CD14-positive monocyte (primary cell): Measurements from ENCODE around the gene CC2D1A. TPM values are rescaled to one million over a fixed set of nuclear protein-coding genes. Genes with fewer than 3 reads are reported as not detected.

Experiments
- DNase-seq, 3 donors: peaks; one replicate each; pipeline ENCODE4 v3.0.0-alpha.2; 2011 to 2022
- H2AFZ ChIP-seq: 2 replicates; pipeline ENCODE4 v1.6.0; 2012; ENCODE audit warnings: mild to moderate bottlenecking, low read depth, low read length, inconsistent platforms; ENCODE audit not compliant: insufficient read depth, poor library complexity, severe bottlenecking
- H3K27ac ChIP-seq, 2 donors: 1 replicate in 1 of 2; 2 replicates in 1 of 2; pipeline ENCODE4 v1.5.1; 2012 to 2013; ENCODE audit warnings: low read length in 2 of 2, control low read depth in 1 of 2, inconsistent platforms in 1 of 2, low read depth in 1 of 2, mild to moderate bottlenecking in 1 of 2
- H3K27me3 ChIP-seq, 2 donors: one replicate each; pipeline versions ENCODE4 v1.6.0 to v1.6.1; 2011 to 2013; ENCODE audit warnings: low read length in 2 of 2; ENCODE audit not compliant: control insufficient read depth in 2 of 2, insufficient read depth in 2 of 2
- H3K36me3 ChIP-seq, 2 donors: replicated peaks in 1 of 2; 1 replicate in 1 of 2; 2 replicates in 1 of 2; pipeline versions ENCODE4 v1.5.1 to v1.6.1; 2012 to 2013; ENCODE audit warnings: low read length in 2 of 2, control low read depth in 1 of 2, inconsistent platforms in 1 of 2, mild to moderate bottlenecking in 1 of 2; ENCODE audit not compliant: insufficient read depth in 2 of 2, control insufficient read depth in 1 of 2
- H3K4me1 ChIP-seq, 2 donors: 1 replicate in 1 of 2; 2 replicates in 1 of 2; pipeline versions ENCODE4 v1.5.1 to v1.6.1; 2012 to 2013; ENCODE audit warnings: low read length in 2 of 2, control low read depth in 1 of 2, inconsistent platforms in 1 of 2, mild to moderate bottlenecking in 1 of 2, moderate library complexity in 1 of 2; ENCODE audit not compliant: insufficient read depth in 2 of 2, control insufficient read depth in 1 of 2
- H3K4me2 ChIP-seq: replicated peaks from 2 replicates; pipeline ENCODE3; 2012; ENCODE audit warnings: low read length, moderate library complexity, mild to moderate bottlenecking; ENCODE audit not compliant: poor library complexity, severe bottlenecking; ENCODE audit errors: extremely low read depth
- H3K4me3 ChIP-seq, 3 experiments: fragments of 200-600 bp in 1 of 3; sonication (generic) in 1 of 3; replicated peaks in 1 of 3; 1 replicate in 2 of 3; 2 replicates in 1 of 3; pipeline ENCODE4 v1.5.1; 2011 to 2013; ENCODE audit warnings: low read length in 3 of 3, mild to moderate bottlenecking in 3 of 3, control low read depth in 2 of 3, low read depth in 2 of 3, inconsistent platforms in 1 of 3, moderate library complexity in 1 of 3
- H3K79me2 ChIP-seq: 2 replicates; pipeline ENCODE4 v1.6.0; 2012; ENCODE audit warnings: mild to moderate bottlenecking, control low read depth, inconsistent platforms, low read length, moderate library complexity; ENCODE audit not compliant: insufficient read depth
- H3K9ac ChIP-seq: 2 replicates; pipeline ENCODE4 v1.6.0; 2017; ENCODE audit warnings: low read length, mild to moderate bottlenecking; ENCODE audit not compliant: insufficient read depth, poor library complexity, severe bottlenecking
- H3K9me3 ChIP-seq, 2 donors: replicated peaks in 1 of 2; 1 replicate in 1 of 2; 2 replicates in 1 of 2; pipeline versions ENCODE4 v1.5.1 to v1.6.1; 2012 to 2013; ENCODE audit warnings: low read length in 2 of 2, control low read depth in 1 of 2; ENCODE audit not compliant: control insufficient read depth in 1 of 2, insufficient read depth in 1 of 2
- H4K20me1 ChIP-seq: 2 replicates; pipeline ENCODE4 v1.6.0; 2012; ENCODE audit warnings: mild to moderate bottlenecking, low read length, control low read depth, moderate library complexity; ENCODE audit not compliant: insufficient read depth
- H3K27ac Mint-ChIP-seq, 7 donors: one replicate each; pipeline ENCODE4 v1.8.0; 2020; ENCODE audit warnings: mild to moderate bottlenecking in 7 of 7, mixed read lengths in 7 of 7, moderate library complexity in 6 of 7, inconsistent platforms in 2 of 7
- H3K27me3 Mint-ChIP-seq, 3 donors: one replicate each; pipeline ENCODE4 v1.8.0; 2021 to 2022; ENCODE audit warnings: low read depth in 3 of 3, mild to moderate bottlenecking in 3 of 3, mixed read lengths in 3 of 3, moderate library complexity in 3 of 3, inconsistent platforms in 1 of 3
- H3K36me3 Mint-ChIP-seq, 2 donors: one replicate each; pipeline ENCODE4 v1.8.0; 2020; ENCODE audit warnings: mixed read lengths in 2 of 2, inconsistent platforms in 1 of 2, mild to moderate bottlenecking in 1 of 2
- H3K4me1 Mint-ChIP-seq: one replicate; pipeline ENCODE4 v1.8.0; 2020; ENCODE audit warnings: mild to moderate bottlenecking, mixed read lengths
- H3K4me3 Mint-ChIP-seq, 2 donors: one replicate each; pipeline ENCODE4 v1.8.0; 2020; ENCODE audit warnings: mild to moderate bottlenecking in 2 of 2, mixed read lengths in 2 of 2, moderate library complexity in 1 of 2
- H3K9me3 Mint-ChIP-seq, 7 donors: one replicate each; pipeline ENCODE4 v1.8.0; 2020 to 2022; ENCODE audit warnings: mixed read lengths in 7 of 7, mild to moderate bottlenecking in 6 of 7, moderate library complexity in 6 of 7, inconsistent platforms in 2 of 7
- WGBS: methylation state at CpG from one replicate; pipeline ENCODE4 v1.1.5; 2013; ENCODE audit warnings: missing lambda C conversion rate; ENCODE audit not compliant: insufficient coverage; 5-methylcytosine and 5-hydroxymethylcytosine counted together
- intact Hi-C, 2 donors: fragments of 100-400 bp; cut with micrococcal nuclease; formaldehyde crosslinking; loops; one replicate each; pipeline versions ENCODE4 v1.15.0 to v1.15.1; 2023
- polyA plus RNA-seq, 3 donors: library from polyadenylated mRNA; depleted of rRNA in 1 of 3; unstranded in 2 of 3; stranded (reverse) in 1 of 3; fragments of 300-500 nt in 2 of 3; fragments of >200 nt in 1 of 3; fragmentation: Illumina TruSeq in 2 of 3; gene quantifications; 1 replicate in 2 of 3; 2 replicates in 1 of 3; pipeline ENCODE4 v1.2.3, GENCODE V29; 2012 to 2021
- TF ChIP-seq, protein P1 (sequence below): fragments of 200-600 bp; IDR thresholded peaks from one replicate; pipeline ENCODE4 v1.8.0; 2022; ENCODE audit warnings: antibody characterized with exemption, mild to moderate bottlenecking

CC2D1A gene
- polyA plus RNA-seq, 3 donors = 4.6 to 27.0 (median 6.2) TPM

GRCh38 chr19:13887018-13887436, 19.0 kb upstream of the CC2D1A start:
- 88% methylated on average over 15 of the region's 16 CpGs for WGBS
- no peak for DNase-seq

GRCh38 chr19:13887517-13887916, 18.5 kb upstream of the CC2D1A start:
- H3K4me3 ChIP-seq = no peak overlapping the region
- Mint-ChIP-seq H3K4me3 (no peak overlapping the region), H3K4me1 (peaks cover under 1% of the 10 kb centered on the region), H3K27ac (no peak overlapping the region), H3K9me3 (peaks cover 0 to 2% (median 0%) of the 10 kb centered on the region in 7 donors), H3K36me3 (no peaks in the 10 kb centered on the region), H3K27me3 (peaks cover 10 to 16% (median 14%) of the 10 kb centered on the region in 3 donors)
- WGBS = 75% methylated on average over 4 of the region's 5 CpGs
- no peak overlapping the region for H3K27ac ChIP-seq
- no peak overlapping the region for H3K4me2 ChIP-seq
- no peaks in the 10 kb centered on the region for H4K20me1 ChIP-seq
- H3K27me3 ChIP-seq = peaks cover 0 to 14% of the 10 kb centered on the region in 2 donors
- H2AFZ ChIP-seq = no peak overlapping the region
- intact Hi-C loops = loop anchor here (10.0 kb wide), 2 partner anchors 157 to 457 kb away; no protein-coding TSS in a partner anchor
- H3K9ac ChIP-seq = no peak overlapping the region
- TF ChIP-seq, protein P1, sequence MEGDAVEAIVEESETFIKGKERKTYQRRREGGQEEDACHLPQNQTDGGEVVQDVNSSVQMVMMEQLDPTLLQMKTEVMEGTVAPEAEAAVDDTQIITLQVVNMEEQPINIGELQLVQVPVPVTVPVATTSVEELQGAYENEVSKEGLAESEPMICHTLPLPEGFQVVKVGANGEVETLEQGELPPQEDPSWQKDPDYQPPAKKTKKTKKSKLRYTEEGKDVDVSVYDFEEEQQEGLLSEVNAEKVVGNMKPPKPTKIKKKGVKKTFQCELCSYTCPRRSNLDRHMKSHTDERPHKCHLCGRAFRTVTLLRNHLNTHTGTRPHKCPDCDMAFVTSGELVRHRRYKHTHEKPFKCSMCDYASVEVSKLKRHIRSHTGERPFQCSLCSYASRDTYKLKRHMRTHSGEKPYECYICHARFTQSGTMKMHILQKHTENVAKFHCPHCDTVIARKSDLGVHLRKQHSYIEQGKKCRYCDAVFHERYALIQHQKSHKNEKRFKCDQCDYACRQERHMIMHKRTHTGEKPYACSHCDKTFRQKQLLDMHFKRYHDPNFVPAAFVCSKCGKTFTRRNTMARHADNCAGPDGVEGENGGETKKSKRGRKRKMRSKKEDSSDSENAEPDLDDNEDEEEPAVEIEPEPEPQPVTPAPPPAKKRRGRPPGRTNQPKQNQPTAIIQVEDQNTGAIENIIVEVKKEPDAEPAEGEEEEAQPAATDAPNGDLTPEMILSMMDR = no peak
- H3K79me2 ChIP-seq = no peaks in the 10 kb centered on the region
- no peak for DNase-seq
- no peaks in the 10 kb centered on the region for H3K36me3 ChIP-seq
- H3K9me3 ChIP-seq = no peaks in the 10 kb centered on the region
- H3K4me1 ChIP-seq = peaks cover 4 to 5% of the 10 kb centered on the region in 2 donors

More at GRCh38 chr19:13887018-13887436, 19.0 kb upstream of the CC2D1A start:
- Mint-ChIP-seq H3K36me3 (no peaks in the 10 kb centered on the region), H3K27me3 (peaks cover 10 to 16% (median 14%) of the 10 kb centered on the region in 3 donors), H3K27ac (no peak overlapping the region), H3K4me1 (peaks cover 6% of the 10 kb centered on the region), H3K4me3 (no peak overlapping the region), H3K9me3 (peaks cover 0 to 2% (median 0%) of the 10 kb centered on the region in 7 donors)
- Histone ChIP-seq H3K4me2 (no peak overlapping the region), H3K27me3 (peaks cover 0 to 14% of the 10 kb centered on the region in 2 donors), H4K20me1 (no peaks in the 10 kb centered on the region), H3K4me3 (no peak overlapping the region), H3K79me2 (no peaks in the 10 kb centered on the region), H3K36me3 (no peaks in the 10 kb centered on the region), H3K27ac (no peak overlapping the region), H2AFZ (no peak overlapping the region), H3K9me3 (no peaks in the 10 kb centered on the region), H3K4me1 (peaks cover 9 to 10% of the 10 kb centered on the region in 2 donors), H3K9ac (no peak overlapping the region)
- TF ChIP-seq, protein P1 = no peak
- intact Hi-C loops = loop anchor here (10.0 kb wide), 2 partner anchors 158 to 458 kb away; no protein-coding TSS in a partner anchor
